Calu3 (cell line): ENCODE results near the gene SOCS3. TPM values are rescaled to one million over a fixed set of nuclear protein-coding genes. Genes with fewer than 3 reads are reported as not detected.

Experiments used
- BruUV-seq: library from RNA; stranded (reverse); fragments of 400-500 nt; replicated peaks from 2 replicates; lab custom pipeline; 2021; lab: Mats Ljungman, UMichigan
- CTCF ChIA-PET: fragments of 300-600 bp; sonication (Branson Sonifier 250); formaldehyde crosslinking; loops from one replicate; lab custom pipeline; 2022; ENCODE audit warnings: antibody characterized with exemption; lab: Charles Lee
- DNase-seq: peaks from one replicate; pipeline ENCODE4 v3.0.0; 2022
- H3K27ac Mint-ChIP-seq: one replicate; pipeline ENCODE4 v1.8.0; 2022; ENCODE audit warnings: mixed read lengths; ENCODE audit not compliant: unreplicated experiment
- H3K27me3 Mint-ChIP-seq: one replicate; pipeline ENCODE4 v1.8.0; 2022; ENCODE audit warnings: mixed read lengths; ENCODE audit not compliant: unreplicated experiment
- H3K36me3 Mint-ChIP-seq: one replicate; pipeline ENCODE4 v1.8.0; 2022; ENCODE audit warnings: mild to moderate bottlenecking, moderate library complexity, mixed read lengths; ENCODE audit not compliant: insufficient read depth, unreplicated experiment
- H3K4me1 Mint-ChIP-seq: one replicate; pipeline ENCODE4 v1.8.0; 2022; ENCODE audit warnings: mild to moderate bottlenecking, low read depth, mixed read lengths; ENCODE audit not compliant: unreplicated experiment
- H3K4me3 Mint-ChIP-seq: one replicate; pipeline ENCODE4 v1.8.0; 2022; ENCODE audit warnings: mild to moderate bottlenecking, low read depth, moderate library complexity, mixed read lengths; ENCODE audit not compliant: unreplicated experiment
- H3K9me3 Mint-ChIP-seq: one replicate; pipeline ENCODE4 v1.8.0; 2022; ENCODE audit warnings: low read depth, mixed read lengths; ENCODE audit not compliant: unreplicated experiment
- intact Hi-C: fragments of 100-400 bp; cut with micrococcal nuclease; formaldehyde crosslinking; loops from one replicate; pipeline ENCODE4 v1.10.0; 2022; ENCODE audit not compliant: unreplicated experiment
- total RNA-seq: library from RNA; stranded (reverse); gene quantifications from 2 replicates; pipeline ENCODE4 v1.2.3, GENCODE V29; 2022
- TF ChIP-seq, protein P1 (sequence below): fragments of 200-600 bp; IDR thresholded peaks from one replicate; pipeline ENCODE4 v1.8.0; 2022; ENCODE audit warnings: antibody characterized with exemption; ENCODE audit not compliant: unreplicated experiment

SOCS3 gene
- total RNA-seq, 1 experiment from 2014 or later, result 39.5 TPM

DNA sequence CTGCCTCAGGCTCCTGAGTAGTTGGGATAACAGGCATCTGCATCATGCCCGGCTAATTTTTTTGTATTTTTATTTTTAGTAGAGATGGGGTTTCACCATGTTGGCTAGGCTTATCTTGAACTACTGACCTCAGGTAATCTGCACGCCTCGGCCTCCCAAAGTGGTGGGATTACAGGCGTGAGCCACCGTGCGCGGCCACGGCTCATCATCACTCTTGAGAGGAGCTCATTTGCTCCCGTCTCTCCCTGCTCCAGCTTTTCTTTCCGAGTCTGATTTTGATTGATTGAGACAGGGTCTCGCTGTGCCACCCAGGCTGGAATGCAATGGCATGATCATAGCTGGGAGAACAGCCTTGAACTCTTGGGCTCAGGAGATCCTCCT lies 31.2 kb upstream of the SOCS3 start:
- no TSS peak for BruUV-seq
- Mint-ChIP-seq H3K27ac (no peak overlapping the region), H3K36me3 (peaks cover 24% of the 10 kb centered on the region), H3K9me3 (no peaks in the 10 kb centered on the region), H3K4me3 (no peak overlapping the region), H3K27me3 (no peaks in the 10 kb centered on the region), H3K4me1 (peaks cover 37% of the 10 kb centered on the region)
- CTCF ChIA-PET, result interaction anchor here (0.6 to 1.2 kb wide), 3 partner anchors 9 to 156 kb away, joined by 3 to 4 read pairs (median 3); no protein-coding TSS in a partner anchor
- no peak for DNase-seq
- intact Hi-C loops, result no loop called here
- TF ChIP-seq, protein P1, sequence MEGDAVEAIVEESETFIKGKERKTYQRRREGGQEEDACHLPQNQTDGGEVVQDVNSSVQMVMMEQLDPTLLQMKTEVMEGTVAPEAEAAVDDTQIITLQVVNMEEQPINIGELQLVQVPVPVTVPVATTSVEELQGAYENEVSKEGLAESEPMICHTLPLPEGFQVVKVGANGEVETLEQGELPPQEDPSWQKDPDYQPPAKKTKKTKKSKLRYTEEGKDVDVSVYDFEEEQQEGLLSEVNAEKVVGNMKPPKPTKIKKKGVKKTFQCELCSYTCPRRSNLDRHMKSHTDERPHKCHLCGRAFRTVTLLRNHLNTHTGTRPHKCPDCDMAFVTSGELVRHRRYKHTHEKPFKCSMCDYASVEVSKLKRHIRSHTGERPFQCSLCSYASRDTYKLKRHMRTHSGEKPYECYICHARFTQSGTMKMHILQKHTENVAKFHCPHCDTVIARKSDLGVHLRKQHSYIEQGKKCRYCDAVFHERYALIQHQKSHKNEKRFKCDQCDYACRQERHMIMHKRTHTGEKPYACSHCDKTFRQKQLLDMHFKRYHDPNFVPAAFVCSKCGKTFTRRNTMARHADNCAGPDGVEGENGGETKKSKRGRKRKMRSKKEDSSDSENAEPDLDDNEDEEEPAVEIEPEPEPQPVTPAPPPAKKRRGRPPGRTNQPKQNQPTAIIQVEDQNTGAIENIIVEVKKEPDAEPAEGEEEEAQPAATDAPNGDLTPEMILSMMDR, result no peak

DNA sequence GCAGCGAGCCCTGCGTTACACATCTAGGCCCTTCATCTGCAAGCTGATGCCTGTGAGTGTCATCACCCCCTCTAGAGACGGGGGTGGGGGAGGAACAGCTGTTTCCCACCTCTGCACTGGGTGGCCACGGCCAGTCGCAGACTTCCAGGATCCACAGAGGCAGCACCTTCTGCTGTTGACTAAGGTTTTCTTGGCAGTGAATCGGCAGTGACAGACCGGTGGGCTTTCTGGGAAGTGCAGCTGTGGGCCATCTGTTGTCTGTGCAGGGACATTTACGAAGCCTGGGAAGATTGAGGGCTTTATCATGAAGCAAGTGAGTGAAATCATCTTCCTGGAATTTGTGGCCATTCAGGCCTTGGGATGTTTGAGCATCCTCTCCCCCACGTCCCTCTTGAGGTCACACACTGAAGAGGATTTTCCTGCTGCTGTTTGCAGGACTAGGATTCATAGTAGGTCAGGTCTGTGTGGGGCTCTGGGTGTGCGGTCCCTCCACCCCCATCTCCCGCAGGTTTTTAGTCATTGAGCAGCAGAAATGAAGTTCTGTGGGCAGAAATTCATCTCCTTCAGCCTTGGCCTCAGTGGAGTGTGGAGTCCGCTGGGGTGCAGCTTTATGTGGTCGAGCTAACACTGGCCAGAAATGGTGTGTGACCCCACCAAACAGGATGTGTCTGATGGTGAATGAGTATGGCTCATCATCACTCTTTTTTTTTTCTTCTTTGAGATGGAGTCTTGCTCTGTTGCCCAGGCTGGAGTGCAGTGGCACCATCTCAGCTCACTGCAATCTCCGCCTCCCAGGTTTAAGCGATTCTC lies 30.6 kb upstream of the SOCS3 start:
- DNase-seq, result no peak
- Mint-ChIP-seq H3K27ac (no peak overlapping the region), H3K4me1 (peaks cover 39% of the 10 kb centered on the region), H3K36me3 (peaks cover 20% of the 10 kb centered on the region), H3K9me3 (no peaks in the 10 kb centered on the region), H3K4me3 (no peak overlapping the region), H3K27me3 (no peaks in the 10 kb centered on the region)
- CTCF ChIA-PET, result interaction anchor here (1.2 kb wide), 1 partner anchor 9 kb away, joined by 4 read pairs; no protein-coding TSS in a partner anchor
- intact Hi-C loops, result no loop called here
- TF ChIP-seq, protein P1, result no peak
- no TSS peak for BruUV-seq

- CTCF ChIA-PET, result interaction anchor here (0.8 kb wide), 1 partner anchor 10 kb away, joined by 7 read pairs; no protein-coding TSS in a partner anchor
- Mint-ChIP-seq H3K9me3 (no peaks in the 10 kb centered on the region), H3K4me3 (no peak overlapping the region), H3K27ac (no peak overlapping the region), H3K27me3 (no peaks in the 10 kb centered on the region), H3K36me3 (peaks cover 6% of the 10 kb centered on the region), H3K4me1 (peaks cover 32% of the 10 kb centered on the region)
- intact Hi-C loops, result no loop called here
- TF ChIP-seq, protein P1, result no peak
- no TSS peak for BruUV-seq
- no peak for DNase-seq
These were observed 28.4 kb upstream of the SOCS3 start for GRCh38 chr17:78387977-78388941.

DNA sequence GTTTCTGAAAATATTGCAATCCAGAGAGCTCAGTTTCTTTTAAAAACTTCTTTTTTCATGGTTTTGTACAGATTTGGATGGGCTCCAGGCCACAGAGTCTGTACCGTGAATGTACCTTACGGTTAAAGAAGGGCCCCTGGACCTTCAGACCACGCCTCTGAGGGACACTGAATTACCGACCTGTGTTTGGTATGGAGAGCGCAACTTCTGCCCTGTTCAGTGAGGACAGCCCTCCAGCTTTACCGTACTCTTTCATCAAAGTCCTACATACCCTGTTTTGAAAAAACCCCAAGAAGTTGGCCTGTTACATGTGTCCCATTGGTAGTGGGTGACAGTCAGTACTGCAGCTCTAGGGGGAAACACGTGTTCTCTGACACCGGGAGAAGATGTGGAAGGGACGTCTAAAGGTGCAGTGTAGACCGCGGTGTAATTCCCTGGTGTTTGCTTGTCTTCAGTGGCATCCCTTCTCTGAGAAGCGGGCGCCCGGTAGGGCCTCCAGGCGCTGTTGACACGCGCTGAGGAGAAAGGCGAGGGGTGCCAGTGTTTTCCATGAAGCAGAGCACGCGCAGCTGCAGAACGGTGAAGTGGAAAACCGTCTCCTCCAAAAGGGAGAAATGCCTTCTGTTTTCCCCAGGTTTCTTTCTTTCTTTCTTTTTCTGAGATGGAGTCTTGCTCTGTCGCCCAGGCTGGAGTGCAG lies 24.8 kb upstream of the SOCS3 start:
- TF ChIP-seq, protein P1, result no peak
- intact Hi-C loops, result no loop called here
- CTCF ChIA-PET, result no interaction called here
- Mint-ChIP-seq H3K4me3 (no peak overlapping the region), H3K27me3 (no peaks in the 10 kb centered on the region), H3K9me3 (no peaks in the 10 kb centered on the region), H3K4me1 (peaks cover 29% of the 10 kb centered on the region), H3K27ac (no peak overlapping the region), H3K36me3 (peaks cover 15% of the 10 kb centered on the region)
- DNase-seq, result no peak
- no TSS peak for BruUV-seq
